AG10803 (cell line): ENCODE measurements around the gene KANK2.
"Not testable (repeated sequence)": the region's sequence is repeated elsewhere in the genome, so short reads cannot be mapped to it uniquely, and the experiment has no call there.

ENCODE experiments used
- DNase-seq: peaks from one replicate; pipeline ENCODE4 v3.0.0; 2010; ENCODE audit warnings: low read depth
- H3K4me3 ChIP-seq: 2 replicates; pipeline ENCODE4 v1.5.1; 2011; ENCODE audit warnings: mild to moderate bottlenecking, low read length, control low read depth
- TF ChIP-seq, protein P1 (sequence below): conservative IDR thresholded peaks from 2 replicates; pipeline ENCODE4 v1.5.1; 2011; ENCODE audit warnings: mild to moderate bottlenecking, low read length, control low read depth, inconsistent platforms

KANK2 gene

DNA sequence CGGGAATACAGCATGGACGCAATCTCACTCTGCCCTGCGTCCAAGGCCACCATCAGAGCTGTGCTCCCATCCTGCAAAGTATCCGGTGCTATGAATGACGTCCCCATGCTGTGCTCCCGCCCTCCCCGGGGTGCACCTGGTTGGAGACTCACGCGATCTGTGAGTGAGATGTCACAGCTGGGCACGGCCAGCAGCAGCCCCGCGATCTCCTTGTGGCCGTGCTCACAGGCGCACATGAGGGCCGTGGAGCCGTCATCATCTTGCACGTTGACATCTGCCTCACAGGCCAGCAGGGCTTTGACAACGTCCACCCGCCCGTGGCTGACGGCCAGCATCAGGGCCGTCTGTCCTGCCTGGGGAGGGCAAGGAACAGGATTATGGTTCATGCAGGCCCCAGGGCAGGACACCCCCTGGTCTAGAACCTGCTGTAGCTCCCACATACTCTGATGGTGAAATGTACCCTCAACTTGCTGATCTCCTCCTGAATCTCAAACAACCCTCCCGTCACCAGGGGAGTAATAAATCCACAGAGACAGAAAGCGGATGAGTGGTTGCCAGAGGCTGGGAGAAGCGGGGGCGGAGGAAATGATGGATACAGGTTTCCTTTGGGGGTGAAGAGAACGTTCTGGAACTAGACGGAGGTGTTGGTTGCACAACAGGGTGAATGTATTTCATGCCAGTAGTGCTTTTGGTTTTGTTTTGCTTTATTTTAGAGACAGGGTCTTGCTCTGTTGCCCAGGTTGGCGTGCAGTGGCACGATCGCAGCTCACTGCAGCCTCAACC lies 27.3 kb downstream of the KANK2 start:
- no peak overlapping the region for H3K4me3 ChIP-seq
- DNase-seq: peak; percentile 48
- TF ChIP-seq, protein P1, sequence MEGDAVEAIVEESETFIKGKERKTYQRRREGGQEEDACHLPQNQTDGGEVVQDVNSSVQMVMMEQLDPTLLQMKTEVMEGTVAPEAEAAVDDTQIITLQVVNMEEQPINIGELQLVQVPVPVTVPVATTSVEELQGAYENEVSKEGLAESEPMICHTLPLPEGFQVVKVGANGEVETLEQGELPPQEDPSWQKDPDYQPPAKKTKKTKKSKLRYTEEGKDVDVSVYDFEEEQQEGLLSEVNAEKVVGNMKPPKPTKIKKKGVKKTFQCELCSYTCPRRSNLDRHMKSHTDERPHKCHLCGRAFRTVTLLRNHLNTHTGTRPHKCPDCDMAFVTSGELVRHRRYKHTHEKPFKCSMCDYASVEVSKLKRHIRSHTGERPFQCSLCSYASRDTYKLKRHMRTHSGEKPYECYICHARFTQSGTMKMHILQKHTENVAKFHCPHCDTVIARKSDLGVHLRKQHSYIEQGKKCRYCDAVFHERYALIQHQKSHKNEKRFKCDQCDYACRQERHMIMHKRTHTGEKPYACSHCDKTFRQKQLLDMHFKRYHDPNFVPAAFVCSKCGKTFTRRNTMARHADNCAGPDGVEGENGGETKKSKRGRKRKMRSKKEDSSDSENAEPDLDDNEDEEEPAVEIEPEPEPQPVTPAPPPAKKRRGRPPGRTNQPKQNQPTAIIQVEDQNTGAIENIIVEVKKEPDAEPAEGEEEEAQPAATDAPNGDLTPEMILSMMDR: no peak

DNA sequence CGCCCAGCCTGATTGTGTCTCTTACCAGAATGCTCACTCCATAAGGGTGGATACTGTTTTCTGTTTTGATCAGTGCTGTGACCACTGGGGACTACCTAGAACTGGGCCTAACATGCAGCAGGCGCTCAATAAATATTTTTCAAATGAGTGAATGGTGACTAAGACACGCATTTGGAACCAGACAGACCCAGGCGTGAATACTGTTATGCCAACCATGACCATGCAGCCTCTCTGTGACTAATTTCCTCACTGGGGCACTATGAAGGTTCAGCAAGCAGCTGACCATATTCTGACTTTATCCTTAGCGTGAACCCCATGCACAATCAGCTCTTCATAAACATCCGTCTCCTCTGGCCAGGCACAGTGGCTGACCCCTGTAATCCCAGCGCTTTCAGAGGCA lies 28.8 kb downstream of the KANK2 start:
- TF ChIP-seq, protein P1: no peak
- peak; percentile 94 for DNase-seq

DNA sequence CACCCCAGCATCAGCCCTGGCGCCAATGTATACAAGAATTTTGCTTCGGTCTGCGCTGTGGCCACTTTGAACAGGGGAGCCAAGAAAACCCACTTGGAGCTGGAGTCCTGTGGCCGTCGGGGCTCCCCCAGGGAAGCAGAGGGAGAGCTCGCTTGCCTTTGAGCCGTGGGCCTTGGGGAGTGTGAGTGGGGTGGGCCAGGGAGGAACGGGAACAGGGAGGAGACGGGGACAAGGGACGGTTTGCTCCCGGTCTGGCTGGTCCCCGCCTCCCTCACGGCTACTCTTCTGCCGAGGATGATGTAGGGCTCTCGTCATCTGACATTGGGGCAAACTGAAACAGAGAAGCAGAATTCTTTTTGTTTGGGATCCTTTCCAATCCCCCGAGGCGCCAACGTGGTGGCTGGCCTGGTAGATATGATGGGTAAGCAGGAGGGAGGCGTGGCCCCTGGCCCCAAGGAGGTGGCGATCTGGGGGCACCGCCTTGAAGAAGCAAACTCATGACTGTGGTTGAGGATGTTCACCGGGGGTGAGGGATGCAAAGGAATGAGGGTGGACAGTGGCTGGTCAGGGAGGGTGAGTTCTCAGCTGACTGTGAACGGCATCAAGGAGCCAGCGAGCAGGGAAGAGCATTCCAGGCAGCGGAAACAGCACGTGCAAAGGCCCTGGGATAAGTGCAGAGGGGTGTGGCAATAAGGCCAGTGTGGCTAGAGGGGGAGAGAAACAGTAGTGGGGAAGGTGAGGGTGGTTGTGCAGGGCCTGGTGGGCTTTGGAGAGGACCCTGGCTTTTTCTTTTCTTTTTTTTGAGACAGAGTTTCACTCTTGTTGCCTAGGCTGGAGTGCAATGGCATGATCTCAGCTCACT lies 30.8 kb downstream of the KANK2 start:
- DNase-seq: peak; percentile 80
- TF ChIP-seq, protein P1: no peak
- H3K4me3 ChIP-seq: peak overlapping the region; percentile 12; the same call in 1 of the 2 replicates

More for the DNA sequence above, 28.8 kb downstream of the KANK2 start:
- H3K4me3 ChIP-seq: no peak overlapping the region

DNA sequence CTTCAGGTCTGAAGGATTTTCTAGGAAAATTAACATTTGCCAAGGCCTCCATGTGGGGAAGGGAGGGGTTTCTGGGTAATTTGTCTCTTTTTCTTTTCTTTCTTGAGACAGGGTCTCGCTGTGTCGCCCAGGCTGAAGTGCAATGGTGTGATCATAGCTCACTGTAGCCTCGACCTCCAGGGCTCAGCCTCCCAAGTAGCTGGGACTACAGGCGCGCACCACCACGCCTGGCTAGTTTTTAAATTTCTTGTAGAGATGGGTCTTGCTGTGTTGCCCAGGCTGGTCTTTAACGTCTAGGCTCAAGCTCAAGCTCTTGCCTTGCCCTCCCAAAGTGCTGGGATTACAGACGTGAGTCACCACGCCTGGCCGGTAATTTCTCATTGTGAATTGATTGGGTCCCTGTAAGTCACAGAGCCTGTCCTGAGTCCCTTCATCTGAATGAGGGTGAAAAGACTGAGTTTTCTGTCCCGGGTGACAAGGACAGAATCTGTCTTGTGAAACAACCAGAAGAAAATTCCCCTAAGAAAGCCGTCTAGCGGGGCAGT lies 31.8 kb downstream of the KANK2 start:
- TF ChIP-seq, protein P1: no peak
- peak overlapping the region; percentile 20 for H3K4me3 ChIP-seq
- peak; percentile 53 for DNase-seq

DNA sequence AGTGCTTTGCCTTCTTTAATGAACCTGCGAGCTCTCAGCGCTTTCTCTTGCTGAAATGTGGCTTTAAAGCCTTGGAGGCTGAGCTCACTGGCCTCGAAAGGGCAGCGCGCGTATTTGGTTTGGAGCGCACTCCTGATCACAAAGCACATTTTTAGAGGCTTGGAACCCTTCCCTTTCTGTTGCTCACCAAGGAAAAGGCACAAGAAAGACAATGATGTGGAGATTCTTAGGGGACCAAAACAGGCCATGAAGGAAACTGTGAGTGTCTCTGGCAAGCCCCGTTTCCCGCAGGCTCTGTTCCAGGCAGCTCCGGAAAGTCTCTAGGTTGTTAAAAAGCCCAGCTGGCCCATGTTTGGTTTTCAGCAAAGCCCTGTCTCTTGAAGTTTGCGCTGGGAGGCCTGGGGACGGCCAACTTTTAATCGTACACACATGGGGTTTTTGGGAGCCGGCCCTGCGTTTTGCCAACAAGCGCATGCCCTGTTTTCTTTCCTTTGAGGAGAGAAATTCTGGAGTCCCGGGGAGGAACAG lies 32.4 kb downstream of the KANK2 start:
- DNase-seq: peak; percentile 97
- TF ChIP-seq, protein P1: no peak
- H3K4me3 ChIP-seq: peak overlapping the region; percentile 45

DNA sequence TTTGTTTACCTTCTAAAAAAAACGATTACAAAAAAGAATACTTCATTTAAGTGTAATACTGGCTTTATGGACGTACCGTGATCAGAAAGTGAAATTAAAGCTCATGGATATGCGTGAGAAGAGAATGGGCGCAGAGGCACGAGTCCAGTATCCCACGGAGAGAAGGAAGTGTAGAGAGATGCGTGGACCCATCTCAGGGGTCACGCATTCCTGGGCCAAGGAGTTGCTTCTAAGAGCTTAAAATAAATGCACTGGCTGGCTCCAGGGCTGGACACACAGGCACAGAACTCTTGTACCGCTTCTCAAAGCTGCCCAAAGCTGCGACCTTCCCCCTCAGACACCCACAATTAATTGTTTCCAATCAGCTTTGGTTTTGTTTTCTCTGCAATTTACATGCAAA lies 33.0 kb downstream of the KANK2 start:
- DNase-seq: peak; percentile 56
- TF ChIP-seq, protein P1: no peak
- peak overlapping the region; percentile 45 for H3K4me3 ChIP-seq

DNA sequence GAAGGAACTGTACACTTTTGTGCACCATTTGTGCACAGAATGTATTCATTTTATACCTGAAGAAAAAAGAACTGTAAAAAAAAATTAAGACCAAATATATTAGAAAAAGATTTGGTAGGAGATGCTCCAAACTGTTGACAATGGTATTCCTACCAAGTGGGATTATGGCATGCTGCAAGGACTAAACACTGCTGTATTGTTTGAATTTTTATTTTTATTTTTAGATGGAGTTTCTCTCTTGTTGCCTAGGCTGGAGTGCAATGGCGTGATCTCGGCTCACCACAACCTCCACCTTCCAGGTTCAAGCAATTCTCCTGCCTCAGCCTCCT lies 36.9 kb downstream of the KANK2 start:
- not testable (repeated sequence) for H3K4me3 ChIP-seq, DNase-seq
